ENCODE data around the gene NADK.

Gene NADK, protein sequence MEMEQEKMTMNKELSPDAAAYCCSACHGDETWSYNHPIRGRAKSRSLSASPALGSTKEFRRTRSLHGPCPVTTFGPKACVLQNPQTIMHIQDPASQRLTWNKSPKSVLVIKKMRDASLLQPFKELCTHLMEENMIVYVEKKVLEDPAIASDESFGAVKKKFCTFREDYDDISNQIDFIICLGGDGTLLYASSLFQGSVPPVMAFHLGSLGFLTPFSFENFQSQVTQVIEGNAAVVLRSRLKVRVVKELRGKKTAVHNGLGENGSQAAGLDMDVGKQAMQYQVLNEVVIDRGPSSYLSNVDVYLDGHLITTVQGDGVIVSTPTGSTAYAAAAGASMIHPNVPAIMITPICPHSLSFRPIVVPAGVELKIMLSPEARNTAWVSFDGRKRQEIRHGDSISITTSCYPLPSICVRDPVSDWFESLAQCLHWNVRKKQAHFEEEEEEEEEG
- total RNA-seq = 34.9 to 37.4 reads per million in 2 donors

DNA sequence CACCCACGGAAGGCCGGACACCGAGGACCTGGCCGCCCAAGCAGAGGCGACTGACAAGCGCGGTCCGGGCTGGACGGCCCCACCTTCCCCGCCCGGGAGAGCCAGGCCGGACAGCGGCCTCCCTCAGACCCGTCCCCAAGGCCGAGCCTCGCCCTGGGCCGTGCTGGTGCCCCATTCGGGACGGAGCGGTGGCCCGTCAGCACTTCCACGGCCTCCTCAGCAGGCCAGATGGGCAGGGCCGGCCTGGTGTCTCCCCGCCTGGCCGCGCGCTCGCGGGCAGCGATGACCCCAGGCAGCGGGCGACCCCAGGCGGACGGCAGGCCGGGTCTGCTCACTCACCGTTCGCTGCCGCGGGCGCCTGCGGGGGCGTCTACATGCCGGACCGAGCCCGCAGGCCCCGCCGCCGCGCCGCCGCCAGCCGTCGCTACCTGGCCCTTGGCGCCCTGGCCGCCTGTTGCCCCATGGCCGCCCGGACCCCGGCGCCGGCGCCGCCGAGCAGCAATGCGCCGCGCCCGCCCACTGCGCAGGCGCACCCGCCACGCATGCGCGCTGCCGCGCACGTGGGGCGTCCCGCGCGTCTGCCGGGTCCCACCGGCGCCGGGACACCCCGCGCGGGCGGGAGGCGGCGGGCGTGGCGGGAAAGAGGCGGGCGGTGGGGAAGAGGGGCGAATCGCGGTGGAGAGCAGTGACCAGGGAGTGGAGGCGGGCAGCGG is at the start of gene NADK:
NADK (minus strand) TSS at position 521 of the 713 bp plus-strand sequence. CDS start 13,064 bp downstream, outside the sequence.
- peak; percentile 61 to 73 (median 64) for DNase-seq

DNA sequence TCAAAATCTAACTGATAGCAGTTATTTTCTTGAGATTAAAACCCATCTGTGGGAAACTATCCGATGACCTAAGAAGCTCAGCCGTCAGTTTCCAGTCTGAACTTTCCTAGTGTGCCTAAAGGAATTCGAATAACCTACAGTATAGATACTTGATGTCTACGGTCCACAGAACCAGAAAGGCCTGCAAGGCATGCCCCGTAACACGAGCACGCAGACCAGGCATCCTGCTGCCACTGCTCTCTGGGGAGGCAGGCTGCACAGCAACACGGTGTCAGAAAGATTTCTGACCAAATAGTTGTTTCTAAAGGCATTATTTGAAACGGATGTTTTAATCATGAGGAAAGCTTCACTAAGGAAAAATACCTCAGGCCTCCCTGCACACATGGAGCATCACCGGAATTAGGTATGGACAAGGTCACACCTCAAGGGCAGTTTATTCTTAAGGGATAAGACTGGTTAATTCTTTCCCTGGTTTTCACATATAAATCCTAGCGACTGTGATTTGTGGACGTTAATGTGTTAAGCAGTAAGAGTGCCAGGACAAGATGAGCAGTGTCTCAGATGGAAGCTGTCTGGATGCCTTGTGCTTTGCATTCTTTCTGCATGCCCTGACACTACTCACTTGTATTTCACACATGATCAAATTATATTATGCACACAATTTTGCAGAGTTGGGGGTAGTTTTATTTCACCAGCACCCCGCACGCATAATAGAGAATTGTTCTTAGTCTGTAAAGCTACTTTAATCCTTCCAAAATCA is 49.0 kb upstream of the NADK start:
- DNase-seq = no peak

DNA sequence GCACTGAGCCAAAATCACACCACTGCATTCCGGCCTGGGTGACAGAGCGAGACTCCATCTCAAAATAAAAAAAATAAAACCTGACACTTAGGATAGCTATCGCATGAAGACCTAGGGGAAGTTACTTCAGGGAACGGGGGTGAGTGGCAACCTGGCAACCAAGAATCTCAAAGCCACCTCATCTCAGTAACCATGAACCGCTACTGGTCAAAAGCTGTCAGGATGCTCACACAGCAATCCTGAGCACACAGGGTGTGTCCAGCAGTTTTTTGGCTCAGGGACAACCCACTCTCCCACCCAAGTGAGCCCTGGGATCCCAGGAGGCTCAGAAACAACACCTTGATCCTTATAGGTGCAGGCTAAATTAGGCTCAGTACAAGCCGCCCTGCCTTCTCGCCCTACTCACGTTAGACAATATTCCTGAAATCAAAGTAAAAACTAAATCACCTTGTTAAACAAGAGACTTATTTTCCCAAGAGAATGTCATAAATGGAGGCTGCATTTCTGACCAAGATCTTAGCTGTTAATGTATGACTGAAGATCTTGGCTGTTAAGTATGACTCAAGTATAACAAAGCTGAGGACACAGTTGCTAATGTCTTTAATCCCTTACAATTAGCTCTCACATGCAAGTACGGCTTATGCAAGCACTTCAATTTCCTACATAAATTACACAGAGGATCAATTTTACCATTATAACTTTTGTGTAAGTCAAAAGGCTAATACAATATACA is 48.3 kb upstream of the NADK start:
- peak in 1 of 5 experiments; percentile 26 for DNase-seq

DNA sequence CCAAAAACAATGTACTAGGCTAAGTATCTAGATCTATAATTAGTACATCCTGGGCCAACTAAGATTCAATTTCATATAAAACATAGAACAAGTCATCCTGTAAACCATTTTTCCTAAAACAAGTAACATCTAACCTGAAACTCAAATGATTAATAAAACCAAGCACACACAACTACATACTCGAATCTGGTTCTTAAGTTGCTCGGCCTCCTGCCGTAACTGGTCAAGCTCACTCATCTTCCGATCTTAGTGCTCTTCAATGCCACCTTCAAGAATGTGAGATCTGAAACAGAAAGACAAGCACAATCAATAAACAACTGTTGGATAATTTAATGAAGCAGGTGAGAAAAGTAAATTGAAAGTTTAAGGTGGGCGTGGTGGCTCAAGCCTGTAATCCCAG is 46.9 kb upstream of the NADK start:
- DNase-seq = no peak

DNA sequence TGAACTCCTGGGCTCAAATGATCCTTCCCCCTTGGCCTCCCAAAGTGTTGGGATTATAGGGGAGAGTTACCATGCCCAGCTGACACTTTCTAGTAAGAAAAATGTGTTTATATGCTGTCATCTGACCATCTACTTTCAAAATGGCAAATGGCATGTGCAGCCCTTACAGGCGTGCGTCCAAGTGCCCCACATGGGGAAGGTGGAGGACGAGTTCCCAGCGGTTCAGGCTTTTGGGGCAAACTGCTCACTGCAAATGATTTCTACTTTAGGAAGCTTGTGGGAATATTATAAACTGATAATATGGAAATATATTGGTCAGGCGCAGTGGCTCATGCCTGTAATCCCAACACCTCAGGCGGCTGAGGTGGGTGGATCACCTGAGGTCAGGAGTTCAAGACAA is 41.5 kb upstream of the NADK start:
- no peak for DNase-seq

DNA sequence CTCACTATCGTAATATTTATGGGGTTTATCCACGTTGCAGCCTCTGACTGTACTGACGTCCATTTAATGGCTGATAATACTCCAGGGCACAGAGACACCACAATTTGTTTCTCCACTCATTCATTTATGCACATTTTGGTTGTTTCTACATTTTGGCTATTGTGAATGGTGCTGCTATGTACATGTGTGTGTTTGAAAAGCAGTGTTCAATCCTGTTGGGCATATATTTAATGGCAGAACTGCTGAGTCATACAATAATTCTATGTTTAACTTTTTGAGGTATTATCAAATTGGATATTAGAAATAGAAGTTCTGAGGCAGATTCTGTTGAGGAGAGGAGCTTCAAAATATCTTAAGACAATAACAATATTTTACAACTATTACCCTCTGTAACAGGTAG is 39.0 kb upstream of the NADK start:
- no peak for DNase-seq

DNA sequence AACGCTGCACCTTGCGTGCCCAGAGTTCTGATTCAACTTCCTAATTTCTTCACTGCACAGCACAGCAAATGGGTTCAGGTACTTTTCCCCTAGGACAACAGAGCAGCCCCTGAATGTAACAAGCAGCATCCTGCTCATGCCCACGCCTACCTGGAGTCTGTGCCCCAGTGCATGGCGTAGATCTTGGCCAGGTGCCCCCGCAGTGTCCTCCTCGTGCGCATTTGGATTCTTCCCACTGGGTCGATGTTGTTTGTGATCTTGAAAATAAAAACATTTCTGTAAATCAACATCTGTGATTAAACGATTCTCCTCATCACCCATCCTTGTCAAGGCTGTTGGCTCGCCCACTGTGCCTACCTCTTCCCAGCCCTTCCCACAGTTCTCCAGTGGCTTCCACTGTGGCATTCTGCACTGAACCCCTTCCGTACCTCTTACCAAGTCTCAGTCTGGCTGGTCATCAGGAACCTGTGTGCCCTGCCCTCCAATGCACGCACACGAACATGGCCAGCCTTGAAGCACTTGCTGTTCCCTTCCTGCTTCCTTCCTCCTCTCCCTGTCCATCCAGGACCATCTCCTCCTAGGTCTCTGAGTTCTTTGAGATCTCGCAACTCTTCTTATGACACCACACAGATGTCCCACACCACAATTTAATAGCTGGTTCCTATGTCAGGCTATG is 37.5 kb upstream of the NADK start:
- no peak for DNase-seq

DNA sequence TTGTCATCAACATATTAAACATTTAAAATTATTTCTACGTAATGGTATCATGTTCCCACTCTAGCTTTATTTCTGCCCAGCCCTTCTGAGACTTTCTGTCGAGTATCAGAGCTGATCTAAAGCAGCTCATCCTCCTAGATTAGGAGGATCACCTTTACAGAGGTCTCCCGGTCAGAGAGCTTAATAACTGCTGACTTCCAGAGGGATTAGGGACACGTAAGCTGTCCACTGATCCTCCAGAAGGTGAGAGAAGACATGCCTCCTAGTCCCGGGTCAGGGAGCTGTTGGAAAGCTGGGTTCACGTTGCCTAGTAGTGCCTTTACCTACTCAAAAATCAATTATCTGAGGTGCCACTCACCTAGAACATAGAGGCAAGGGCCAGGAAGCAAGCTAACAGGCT is 31.2 kb upstream of the NADK start:
- no peak for DNase-seq

DNA sequence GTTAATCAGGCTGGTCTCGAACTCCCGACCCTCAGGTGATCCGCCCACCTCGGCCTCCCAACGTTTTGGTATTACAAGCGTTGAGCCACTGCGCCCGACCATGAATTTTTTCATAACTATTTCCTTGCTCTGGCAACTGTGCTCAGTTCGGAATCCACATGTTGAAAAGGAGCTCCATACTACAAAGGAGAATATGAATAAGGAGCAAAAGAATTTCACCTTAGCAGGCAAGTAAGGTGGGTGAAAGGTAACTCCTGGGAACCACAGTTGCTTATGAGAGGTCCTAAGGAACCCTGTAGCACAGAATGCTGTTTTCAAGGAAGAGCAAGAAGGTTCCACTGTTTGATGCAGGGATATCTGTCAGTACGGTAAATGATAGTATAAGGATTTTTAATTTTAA is 29.9 kb upstream of the NADK start:
- DNase-seq = no peak

DNA sequence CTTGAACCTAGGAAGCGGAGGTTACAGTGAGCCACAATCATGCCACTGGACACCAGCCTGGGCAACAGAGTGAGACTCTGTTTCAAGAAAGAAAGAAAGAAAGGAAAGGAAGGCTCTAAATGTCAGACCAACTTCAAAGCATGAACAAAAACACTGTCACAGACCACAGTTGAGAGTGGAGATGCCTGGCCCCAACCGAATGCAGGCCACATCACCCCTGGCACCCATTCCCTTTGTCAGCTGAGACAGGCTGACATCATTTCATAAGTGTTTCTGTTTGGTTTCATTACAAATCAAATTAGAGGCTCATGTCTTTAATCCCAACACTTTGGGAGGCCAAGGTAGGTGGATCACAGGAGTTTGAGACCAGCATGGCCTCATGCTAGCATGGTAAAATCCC is 28.6 kb upstream of the NADK start:
- DNase-seq = no peak

DNA sequence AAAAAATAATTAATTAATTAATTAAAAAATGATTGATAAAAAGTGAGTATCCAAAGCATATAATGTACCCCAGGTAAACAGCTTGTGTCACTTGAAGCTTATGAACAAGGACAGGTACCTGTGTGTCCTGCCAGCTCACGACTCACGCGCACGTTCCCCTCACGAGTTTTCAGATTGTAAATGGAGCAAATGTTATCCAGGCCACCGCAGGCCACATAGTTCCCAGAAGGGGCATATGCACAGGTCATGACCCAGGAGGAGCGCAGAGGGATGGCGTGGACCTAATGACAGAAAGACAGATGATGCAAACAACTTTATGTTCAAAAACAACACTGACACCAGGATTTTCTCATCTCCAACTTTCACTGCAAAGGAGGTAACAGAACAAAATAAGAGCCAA is 26.0 kb upstream of the NADK start:
- DNase-seq = no peak

DNA sequence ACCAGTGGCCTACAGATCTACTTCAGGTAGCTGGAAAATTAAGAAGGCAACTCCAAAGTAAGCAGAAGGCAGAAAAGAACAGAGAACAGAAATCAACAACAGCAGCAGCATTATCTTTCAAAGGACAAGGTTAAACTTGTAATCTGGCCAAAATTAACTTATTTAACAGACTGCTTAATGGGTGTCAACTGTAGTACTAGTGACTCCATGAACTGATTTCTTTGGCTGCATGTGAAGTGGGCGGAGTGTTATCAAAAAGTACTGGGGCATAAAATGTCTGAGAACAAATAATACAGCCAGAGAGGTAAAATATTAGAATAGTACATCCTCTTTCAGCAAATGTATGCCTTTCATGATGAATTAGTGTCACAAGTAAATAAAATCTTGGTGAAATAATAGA is 24.6 kb upstream of the NADK start:
- no peak for DNase-seq

DNA sequence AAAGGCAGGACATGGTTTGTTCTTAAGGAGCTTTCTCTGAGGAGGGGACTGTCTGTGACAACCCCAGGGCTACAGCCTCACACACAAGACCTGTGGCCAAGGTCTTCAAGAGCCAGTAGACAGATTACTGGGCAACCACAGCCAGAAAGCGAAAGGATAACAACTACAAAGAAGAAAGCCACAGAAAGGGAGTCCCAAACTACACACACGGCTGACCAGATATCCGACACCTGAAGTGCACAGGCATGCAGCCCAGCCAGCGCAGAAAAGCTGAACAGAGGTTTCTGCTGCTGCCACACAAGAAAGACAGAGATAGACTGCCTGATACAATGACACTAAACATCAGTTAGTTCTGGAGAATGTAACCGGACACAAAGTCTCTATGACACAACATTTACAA is 21.4 kb upstream of the NADK start:
- no peak for DNase-seq

DNA sequence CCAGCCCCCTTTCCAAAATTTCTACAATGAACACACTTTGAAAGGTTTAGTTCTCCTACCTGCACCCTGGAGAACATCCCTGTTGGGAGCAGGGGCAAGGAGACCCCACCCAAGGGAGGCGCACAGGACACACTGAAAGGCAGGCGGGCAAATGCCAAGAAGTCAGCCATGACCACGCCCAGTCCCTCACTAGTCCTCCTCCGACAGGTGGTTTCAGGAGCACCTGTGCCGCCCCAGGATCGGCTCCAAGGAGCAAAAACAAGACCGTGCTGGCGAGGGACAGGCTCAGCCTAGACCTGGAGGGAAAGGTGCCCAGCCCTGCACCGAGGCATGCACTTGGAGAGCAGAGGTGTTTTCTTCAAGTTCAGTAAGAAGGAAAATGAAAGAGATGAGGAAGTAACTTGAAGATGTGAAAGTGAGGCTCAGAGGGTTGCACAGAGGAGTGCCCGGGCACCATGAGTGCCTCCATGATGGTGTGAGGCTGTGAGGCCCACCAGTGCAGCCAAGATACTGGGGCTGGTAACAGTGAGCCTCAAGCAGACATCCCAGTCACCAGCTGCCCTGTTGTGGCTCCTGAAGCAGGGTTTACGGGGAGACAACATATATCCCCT is 19.6 kb upstream of the NADK start:
- DNase-seq = no peak

DNA sequence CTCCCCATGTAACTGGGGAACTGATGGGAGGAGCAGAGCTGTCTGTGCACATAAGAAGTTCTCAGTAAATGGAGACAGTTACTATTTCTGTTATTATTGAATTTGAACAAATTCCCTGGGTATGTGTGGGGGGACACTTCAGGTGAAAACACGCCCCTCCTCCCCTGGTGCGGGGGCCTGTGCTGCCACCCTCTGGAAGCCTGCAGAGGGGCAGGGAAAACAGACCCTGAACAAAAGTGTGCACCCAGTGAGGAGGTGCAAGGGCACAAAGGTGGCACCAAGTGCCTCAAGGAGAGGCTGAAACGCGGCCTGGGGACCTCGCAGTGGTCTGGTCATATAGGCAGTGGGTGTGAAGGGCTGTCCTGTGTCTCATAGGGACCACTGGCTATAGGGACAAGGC is 18.2 kb upstream of the NADK start:
- DNase-seq = no peak

DNA sequence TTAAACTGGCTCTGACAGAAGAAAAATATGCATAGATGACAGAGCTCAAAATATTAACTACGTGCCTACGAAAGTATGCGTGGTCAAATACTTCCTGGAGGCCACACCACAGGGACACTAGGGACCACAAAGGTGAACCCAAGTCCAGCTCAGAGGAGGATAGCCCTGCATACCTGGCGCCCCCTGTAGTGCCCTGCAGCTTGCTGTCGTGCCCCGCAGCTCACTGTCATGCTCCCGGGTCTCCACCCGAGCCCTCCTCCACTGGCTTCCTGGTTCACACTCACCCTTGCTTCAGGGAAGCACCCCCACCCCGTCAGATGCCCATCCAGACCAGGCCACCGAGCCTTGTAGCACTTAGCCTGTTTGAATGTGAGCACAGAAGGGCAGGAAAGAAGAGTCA is 16.7 kb upstream of the NADK start:
- no peak for DNase-seq

DNA sequence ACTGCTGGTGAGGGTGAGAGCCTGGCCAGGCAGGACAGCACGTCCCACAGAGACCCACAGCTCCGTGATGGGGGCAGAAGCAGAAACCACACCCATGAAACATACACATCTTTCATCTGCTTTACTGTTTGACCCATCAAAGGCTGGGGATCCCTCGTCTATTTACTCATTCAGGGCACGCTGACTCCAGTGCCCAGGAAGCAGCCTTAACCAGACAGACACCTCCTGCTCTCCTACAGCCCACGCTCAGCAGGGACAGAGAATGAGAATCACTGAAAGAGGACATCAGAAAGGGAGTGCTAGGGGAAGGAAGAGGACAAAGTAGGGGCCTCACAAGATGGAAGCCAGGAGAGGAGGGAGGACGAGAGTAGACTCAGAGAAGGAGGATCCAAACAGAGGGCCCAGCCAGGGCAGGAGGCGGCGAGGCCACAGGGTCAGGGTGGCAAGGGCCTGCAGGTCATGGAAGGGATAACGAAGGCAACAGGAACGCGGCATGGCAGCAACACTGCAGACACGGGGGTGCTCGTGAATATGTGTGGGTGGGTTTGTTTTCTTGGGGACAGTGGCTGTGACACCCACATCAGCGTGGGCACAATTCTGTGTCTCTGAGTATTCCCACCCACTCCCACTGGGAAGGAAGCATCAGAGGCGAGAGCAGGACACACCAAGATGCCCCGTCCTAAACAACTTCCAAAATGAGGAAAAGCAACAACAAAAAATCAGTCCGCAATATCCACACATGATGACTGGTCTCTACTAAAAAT is 15.4 kb upstream of the NADK start:
- no peak for DNase-seq

DNA sequence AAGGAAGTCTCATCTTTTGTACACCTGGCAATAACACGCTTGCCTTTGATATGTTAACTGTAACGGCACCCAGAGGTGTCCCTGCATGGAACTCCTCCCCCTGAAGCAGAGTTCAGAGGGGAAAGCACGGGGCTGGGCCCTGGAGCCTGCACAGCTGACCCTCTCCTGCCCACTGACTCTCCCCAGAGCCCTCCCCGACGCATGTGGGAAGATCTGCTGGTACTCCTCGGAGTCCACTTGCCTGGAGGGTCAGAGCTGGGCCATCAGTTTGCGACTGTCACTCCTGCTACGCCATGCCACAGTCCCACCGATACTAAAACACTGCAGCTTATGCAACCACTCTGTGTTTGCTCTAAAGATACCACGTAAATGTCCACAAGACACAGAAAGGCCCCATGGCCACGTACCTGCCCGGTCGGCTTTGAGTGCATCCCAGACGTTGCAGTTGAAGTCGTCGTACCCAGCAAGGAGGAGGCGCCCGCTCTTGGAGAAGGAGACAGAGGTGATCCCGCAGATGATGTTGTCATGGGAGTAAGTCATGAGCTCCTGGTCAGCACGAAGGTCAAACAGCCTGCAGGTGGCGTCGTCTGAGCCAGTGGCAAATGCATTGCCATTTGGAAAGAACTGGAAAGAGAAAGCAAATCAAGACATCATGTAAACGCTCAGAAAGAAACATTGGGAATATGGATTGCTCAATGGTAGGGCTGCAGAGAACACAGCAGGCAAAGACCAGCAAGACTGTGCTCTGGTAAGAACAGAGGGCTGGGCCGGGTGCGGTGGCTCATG is 10.6 kb upstream of the NADK start:
- DNase-seq = no peak

DNA sequence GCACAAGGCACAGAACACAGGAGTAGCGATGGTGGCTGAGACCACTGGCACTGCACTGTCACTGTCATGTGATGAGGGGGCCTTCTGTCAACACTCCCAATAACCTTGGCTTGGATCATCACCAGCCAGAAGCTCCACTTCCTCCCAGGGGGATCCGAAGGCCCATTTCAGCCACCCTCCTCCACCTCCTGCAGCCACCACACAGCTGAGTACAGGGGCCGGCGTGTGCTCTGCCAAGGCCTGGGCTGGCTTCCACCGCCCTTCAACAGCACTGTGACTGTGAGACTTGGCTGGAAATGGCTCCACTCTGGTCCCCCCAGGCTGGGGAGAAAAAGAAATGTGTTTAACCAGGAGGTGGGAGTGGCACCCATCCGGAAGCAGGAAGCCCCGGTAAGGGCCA is 9.9 kb upstream of the NADK start:
- no peak for DNase-seq

All from T-helper 2 cell (primary cell).